Hepatocyte (in vitro differentiated cells): ENCODE measurements around the gene SLC37A1. TPM values are rescaled to one million over a fixed set of nuclear protein-coding genes. Genes with fewer than 3 reads are reported as not detected.

ENCODE experiments used
- DNase-seq: peaks from one replicate; pipeline ENCODE4 v3.0.0-alpha.2; 2016; ENCODE audit warnings: low spot score
- H2AFZ ChIP-seq: fragments of 200-600 bp; sonication (generic); 2 replicates; pipeline ENCODE4 v1.6.0; 2016; ENCODE audit warnings: antibody characterized with exemption, mild to moderate bottlenecking
- H3K27ac ChIP-seq: fragments of 200-600 bp; sonication (generic); 2 replicates; pipeline ENCODE4 v1.5.1; 2016; ENCODE audit warnings: mild to moderate bottlenecking
- H3K27me3 ChIP-seq: fragments of 200-600 bp; sonication (generic); 2 replicates; pipeline ENCODE4 v1.6.1; 2016
- H3K36me3 ChIP-seq: fragments of 200-600 bp; sonication (generic); replicated peaks from 2 replicates; pipeline ENCODE4 v1.5.1; 2016; ENCODE audit warnings: low read depth; ENCODE audit not compliant: insufficient read depth
- H3K4me1 ChIP-seq: fragments of 200-600 bp; sonication (generic); 2 replicates; pipeline ENCODE4 v1.5.1; 2016; ENCODE audit warnings: mild to moderate bottlenecking, moderate library complexity; ENCODE audit not compliant: insufficient read depth
- H3K4me2 ChIP-seq: fragments of 200-600 bp; sonication (generic); 2 replicates; pipeline ENCODE4 v1.6.0; 2016
- H3K4me3 ChIP-seq: fragments of 200-600 bp; sonication (generic); 2 replicates; pipeline ENCODE4 v1.5.1; 2016; ENCODE audit warnings: mild to moderate bottlenecking
- H3K79me2 ChIP-seq: fragments of 200-600 bp; sonication (generic); 2 replicates; pipeline ENCODE4 v1.6.0; 2017; ENCODE audit warnings: mild to moderate bottlenecking
- H3K9me2 ChIP-seq: fragments of 200-600 bp; sonication (generic); replicated peaks from 2 replicates; pipeline ENCODE4 v1.6.0; 2017; ENCODE audit warnings: mild to moderate bottlenecking; ENCODE audit not compliant: insufficient read depth
- H3K9me3 ChIP-seq: fragments of 200-600 bp; sonication (generic); 2 replicates; pipeline ENCODE4 v1.5.1; 2016; ENCODE audit warnings: low read depth, mild to moderate bottlenecking
- H4K20me1 ChIP-seq: fragments of 200-600 bp; sonication (generic); 2 replicates; pipeline ENCODE4 v1.6.0; 2016; ENCODE audit warnings: mild to moderate bottlenecking; ENCODE audit not compliant: insufficient read depth, poor library complexity, severe bottlenecking
- CTCF ChIP-seq: fragments of 200-600 bp; sonication (generic); IDR thresholded peaks from 2 replicates; pipeline ENCODE4 v1.5.1; 2016; ENCODE audit warnings: antibody characterized with exemption, mild to moderate bottlenecking; ENCODE audit not compliant: poor library complexity
- EZH2 ChIP-seq: fragments of 200-600 bp; sonication (generic); IDR thresholded peaks from 2 replicates; pipeline ENCODE4 v1.6.1; 2016; ENCODE audit warnings: antibody characterized with exemption, mild to moderate bottlenecking, borderline replicate concordance
- EZH2phosphoT487 ChIP-seq: fragments of 200-600 bp; sonication (generic); IDR thresholded peaks from one replicate; pipeline ENCODE4 v1.6.1; 2018; ENCODE audit warnings: antibody characterized with exemption, mild to moderate bottlenecking, low read depth, moderate library complexity; ENCODE audit not compliant: unreplicated experiment, severe bottlenecking
- WGBS: methylation state at CpG from one replicate; pipeline ENCODE4 v1.1.6; 2016; ENCODE audit warnings: low lambda C conversion rate; ENCODE audit errors: missing lambda C conversion rate; 5-methylcytosine and 5-hydroxymethylcytosine counted together
- polyA plus RNA-seq: library from polyadenylated mRNA; unstranded; fragments of >200 nt; fragmentation: Nextera tagmentation; extraction: Ambion mirVana; gene quantifications from 2 replicates; pipeline ENCODE4 v1.2.1, GENCODE V29; 2016
- total RNA-seq: library from RNA; depleted of rRNA; stranded (reverse); fragments of >200 nt; gene quantifications from 2 replicates; pipeline ENCODE4 v1.2.3, GENCODE V29; 2014

SLC37A1 gene
- total and polyA plus RNA-seq, 2 experiments from 2014 or later, result 17.9 to 18.5 TPM

- H3K79me2 ChIP-seq, result no peaks in the 10 kb centered on the region
- TF ChIP-seq EZH2 (no peak), EZH2phosphoT487 (no peak), CTCF (no peak)
- no peaks in the 10 kb centered on the region for H3K9me3 ChIP-seq
- no peak overlapping the region for H3K4me3 ChIP-seq
- H3K9me2 ChIP-seq, result no peaks in the 10 kb centered on the region
- H3K4me2 ChIP-seq, result no peak overlapping the region
- H2AFZ ChIP-seq, result no peak overlapping the region
- DNase-seq, result no peak
- H3K36me3 ChIP-seq, result no peaks in the 10 kb centered on the region
- H4K20me1 ChIP-seq, result no peaks in the 10 kb centered on the region
- H3K27me3 ChIP-seq, result no peaks in the 10 kb centered on the region
- no peak overlapping the region for H3K27ac ChIP-seq
- 91% methylated on average over 14 of the region's 14 CpGs for WGBS
- no peaks in the 10 kb centered on the region for H3K4me1 ChIP-seq
Observed at GRCh38 chr21:42567861-42568260, 54.2 kb downstream of the SLC37A1 start.

- no peak overlapping the region for H3K27ac ChIP-seq
- TF ChIP-seq EZH2, result no peak
- no peak for TF ChIP-seq EZH2phosphoT487
- TF ChIP-seq CTCF, result no peak
- H3K4me1 ChIP-seq, result no peaks in the 10 kb centered on the region
- H3K9me3 ChIP-seq, result no peaks in the 10 kb centered on the region
- H3K36me3 ChIP-seq, result no peaks in the 10 kb centered on the region
- H3K4me3 ChIP-seq, result no peak overlapping the region
- no peaks in the 10 kb centered on the region for H4K20me1 ChIP-seq
- 95% methylated on average over 19 of the region's 19 CpGs for whole genome bisulfite sequencing
- DNase-seq, result no peak
- no peaks in the 10 kb centered on the region for H3K79me2 ChIP-seq
- H3K27me3 ChIP-seq, result no peaks in the 10 kb centered on the region
- no peak overlapping the region for H2AFZ ChIP-seq
- H3K9me2 ChIP-seq, result no peaks in the 10 kb centered on the region
- H3K4me2 ChIP-seq, result no peak overlapping the region
Observed at GRCh38 chr21:42568376-42568775, 54.7 kb downstream of the SLC37A1 start.

GRCh38 chr21:42568866-42569731 lies 55.4 kb downstream of the SLC37A1 start:
- no peak overlapping the region for H2AFZ ChIP-seq
- H3K27ac ChIP-seq, result no peak overlapping the region
- TF ChIP-seq CTCF, result no peak
- TF ChIP-seq EZH2, result no peak
- no peak for TF ChIP-seq EZH2phosphoT487
- no peaks in the 10 kb centered on the region for H3K27me3 ChIP-seq
- H3K4me2 ChIP-seq, result no peak overlapping the region
- no peaks in the 10 kb centered on the region for H3K36me3 ChIP-seq
- no peak overlapping the region for H3K4me3 ChIP-seq
- no peaks in the 10 kb centered on the region for H4K20me1 ChIP-seq
- no peaks in the 10 kb centered on the region for H3K9me2 ChIP-seq
- no peaks in the 10 kb centered on the region for H3K79me2 ChIP-seq
- no peak for DNase-seq
- no peaks in the 10 kb centered on the region for H3K4me1 ChIP-seq
- H3K9me3 ChIP-seq, result no peaks in the 10 kb centered on the region
- 96% methylated on average over 35 of the region's 35 CpGs for WGBS
